B cell (primary cell): ENCODE data around the gene CTDSPL. TPM values are rescaled to one million over a fixed set of nuclear protein-coding genes. Genes with fewer than 3 reads are reported as not detected.

Source experiments
- ATAC-seq: fragments of 200-7000 bp; cut with Tn5 transposase; one replicate; pipeline ENCODE4 v1.10.0; 2021; ENCODE audit warnings: low read depth, mild to moderate bottlenecking, moderate number of reproducible peaks, moderate library complexity
- CTCF ChIA-PET: fragments of 350-600 bp; sonication (Branson Sonifier 250); formaldehyde crosslinking; loops from one replicate; lab custom pipeline; 2021; ENCODE audit warnings: antibody characterized with exemption, inconsistent platforms; lab: Charles Lee
- POLR2A ChIA-PET: fragments of 350-600 bp; sonication (Branson Sonifier 250); formaldehyde crosslinking; loops from one replicate; lab custom pipeline; 2021; ENCODE audit warnings: antibody characterized with exemption; lab: Charles Lee
- DNase-seq: peaks from one replicate; pipeline ENCODE4 v3.0.0; 2013
- H2AFZ ChIP-seq: 2 replicates; pipeline ENCODE4 v1.6.1; 2012; ENCODE audit warnings: mild to moderate bottlenecking, low read depth, low read length; ENCODE audit not compliant: insufficient read depth, poor library complexity, severe bottlenecking
- H3K27ac ChIP-seq, 2 donors: 1 replicate in 1 of 2; 2 replicates in 1 of 2; pipeline ENCODE4 v1.5.1; 2012 to 2013; ENCODE audit warnings: low read length in 2 of 2, mild to moderate bottlenecking in 2 of 2, moderate library complexity in 1 of 2
- H3K27me3 ChIP-seq, 4 experiments: fragments of 200-600 bp in 1 of 4; sonication (generic) in 1 of 4; replicated peaks in 1 of 4; 1 replicate in 2 of 4; 2 replicates in 2 of 4; pipeline versions ENCODE4 v1.6.1 to v1.7.0; 2013 to 2016; ENCODE audit warnings: low read length in 3 of 4, mild to moderate bottlenecking in 2 of 4, mixed read lengths in 1 of 4, moderate library complexity in 1 of 4; ENCODE audit not compliant: insufficient read depth in 4 of 4, control insufficient read depth in 3 of 4; ENCODE audit errors: control extremely low read depth in 1 of 4
- H3K36me3 ChIP-seq, 2 experiments: replicated peaks in 1 of 2; 1 replicate in 1 of 2; 2 replicates in 1 of 2; pipeline versions ENCODE4 v1.6.1 to v1.7.1; 2013; ENCODE audit warnings: low read length in 1 of 2; ENCODE audit not compliant: insufficient read depth in 2 of 2, control insufficient read depth in 1 of 2; ENCODE audit errors: control extremely low read depth in 1 of 2, extremely low read depth in 1 of 2
- H3K4me1 ChIP-seq, 2 donors: fragments of 200-600 bp in 1 of 2; sonication (generic) in 1 of 2; 1 replicate in 1 of 2; 2 replicates in 1 of 2; pipeline versions ENCODE4 v1.5.1 to v1.6.1; 2013 to 2017; ENCODE audit warnings: low read length in 2 of 2; ENCODE audit not compliant: control insufficient read depth in 2 of 2, insufficient read depth in 2 of 2
- H3K4me2 ChIP-seq: replicated peaks from 2 replicates; pipeline ENCODE3; 2012; ENCODE audit warnings: mild to moderate bottlenecking, low read depth, low read length; ENCODE audit not compliant: poor library complexity, severe bottlenecking
- H3K4me3 ChIP-seq, 5 experiments: fragments of 200-600 bp in 1 of 5; sonication (generic) in 1 of 5; 1 replicate in 3 of 5; 2 replicates in 2 of 5; pipeline versions ENCODE4 v1.5.1 to v1.7.0; 2011 to 2016; ENCODE audit warnings: low read length in 4 of 5, mild to moderate bottlenecking in 4 of 5, low read depth in 2 of 5, control low read depth in 1 of 5, moderate library complexity in 1 of 5; ENCODE audit not compliant: insufficient read depth in 1 of 5; ENCODE audit errors: control extremely low read depth in 1 of 5, extremely low read depth in 1 of 5
- H3K79me2 ChIP-seq: fragments of 200-600 bp; sonication (generic); one replicate; pipeline ENCODE4 v1.6.0; 2016; ENCODE audit warnings: low read length; ENCODE audit not compliant: control insufficient read depth, insufficient read depth
- H3K9ac ChIP-seq: fragments of 200-600 bp; sonication (generic); 2 replicates; pipeline ENCODE4 v1.6.1; 2017; ENCODE audit warnings: mild to moderate bottlenecking, low read length, moderate library complexity
- H3K9me3 ChIP-seq, 3 donors: one replicate each; pipeline versions ENCODE4 v1.6.1 to v1.7.1; 2013; ENCODE audit warnings: low read length in 2 of 3; ENCODE audit not compliant: control insufficient read depth in 2 of 3, insufficient read depth in 1 of 3; ENCODE audit errors: control extremely low read depth in 1 of 3
- H4K20me1 ChIP-seq: 2 replicates; pipeline ENCODE4 v1.6.0; 2012; ENCODE audit warnings: mild to moderate bottlenecking, low read length; ENCODE audit not compliant: insufficient read depth, control insufficient read depth, poor library complexity, severe bottlenecking
- H3K27ac Mint-ChIP-seq: one replicate; pipeline ENCODE4 v1.8.0; 2021; ENCODE audit warnings: mixed read lengths
- H3K27me3 Mint-ChIP-seq: one replicate; pipeline ENCODE4 v1.8.0; 2021; ENCODE audit warnings: mixed read lengths
- H3K4me1 Mint-ChIP-seq: one replicate; pipeline ENCODE4 v1.8.0; 2021; ENCODE audit warnings: mixed read lengths
- H3K4me3 Mint-ChIP-seq: one replicate; pipeline ENCODE4 v1.8.0; 2021; ENCODE audit warnings: mixed read lengths
- H3K9me3 Mint-ChIP-seq: one replicate; pipeline ENCODE4 v1.8.0; 2022; ENCODE audit warnings: mixed read lengths; ENCODE audit not compliant: insufficient read depth
- EZH2 ChIP-seq: IDR thresholded peaks from 2 replicates; pipeline ENCODE4 v1.6.1; 2012; ENCODE audit warnings: borderline replicate concordance, low read depth, mild to moderate bottlenecking, moderate library complexity, low read length; ENCODE audit not compliant: insufficient read depth, poor library complexity, severe bottlenecking
- WGBS: methylation state at CpG from one replicate; pipeline ENCODE4 v1.1.5; 2013; ENCODE audit warnings: missing lambda C conversion rate; ENCODE audit not compliant: insufficient coverage; 5-methylcytosine and 5-hydroxymethylcytosine counted together
- intact Hi-C: fragments of 100-400 bp; cut with micrococcal nuclease; formaldehyde crosslinking; loops from one replicate; pipeline ENCODE4 v1.10.0; 2022
- polyA plus RNA-seq: library from polyadenylated mRNA; depleted of rRNA; stranded (reverse); fragments of >200 nt; gene quantifications from 2 replicates; pipeline ENCODE4 v1.2.3, GENCODE V29; 2012
- total RNA-seq, 2 donors: library from RNA; stranded (reverse); fragments of 120-200 nt in 1 of 2; gene quantifications; 1 replicate in 1 of 2; 2 replicates in 1 of 2; pipeline versions ENCODE4 v1.2.3 to v1.2.4, GENCODE V29; 2013 to 2022
- TF ChIP-seq, protein P1 (sequence below): fragments of 200-600 bp; IDR thresholded peaks from one replicate; pipeline ENCODE4 v1.8.0; 2022; ENCODE audit warnings: antibody characterized with exemption, mild to moderate bottlenecking

Gene CTDSPL
- total and polyA plus RNA-seq, 2 donors (not counting 1 experiment from before 2014, with no cell fraction given): not detected

DNA sequence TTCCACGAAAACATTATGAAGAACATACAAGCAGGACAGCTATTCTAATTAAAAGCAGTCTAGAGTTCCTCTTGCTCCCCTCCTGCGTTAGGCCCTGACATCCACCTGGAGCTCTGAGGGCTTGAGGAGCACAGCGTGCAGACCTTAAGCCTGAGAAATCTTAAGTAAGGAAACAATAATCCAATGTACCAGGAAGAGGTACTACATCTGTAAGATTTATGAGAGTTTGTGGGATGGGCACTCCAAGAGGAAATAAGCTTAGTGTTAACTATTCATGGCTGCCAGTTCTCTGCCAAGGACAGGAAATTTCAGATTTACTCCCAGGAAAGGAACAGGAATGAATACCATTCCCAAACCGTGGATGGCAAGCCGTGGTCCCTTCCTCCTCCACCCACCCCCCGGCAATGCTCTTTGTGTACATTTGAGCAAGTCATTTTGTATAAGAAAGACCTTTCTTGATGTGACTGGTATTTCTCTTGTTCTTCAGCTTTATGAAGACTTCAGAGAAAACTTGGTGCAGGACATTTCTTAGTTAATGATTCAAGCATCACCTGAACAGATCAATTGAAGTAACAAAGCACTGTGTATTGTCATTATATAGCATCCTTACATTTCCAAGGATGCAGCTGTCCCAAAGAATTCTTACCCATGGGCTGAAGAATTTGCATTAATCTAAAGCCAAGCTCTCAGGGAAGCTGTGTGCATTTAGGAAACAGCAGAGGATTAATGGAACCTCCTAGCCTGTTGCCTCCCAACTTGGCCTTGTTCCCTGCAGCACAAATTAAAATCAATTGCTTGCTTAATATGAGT lies 100.1 kb downstream of the CTDSPL start:
- H3K27me3 ChIP-seq: no peaks in the 10 kb centered on the region
- no peaks in the 10 kb centered on the region for H3K9me3 ChIP-seq
- TF ChIP-seq, protein P1, sequence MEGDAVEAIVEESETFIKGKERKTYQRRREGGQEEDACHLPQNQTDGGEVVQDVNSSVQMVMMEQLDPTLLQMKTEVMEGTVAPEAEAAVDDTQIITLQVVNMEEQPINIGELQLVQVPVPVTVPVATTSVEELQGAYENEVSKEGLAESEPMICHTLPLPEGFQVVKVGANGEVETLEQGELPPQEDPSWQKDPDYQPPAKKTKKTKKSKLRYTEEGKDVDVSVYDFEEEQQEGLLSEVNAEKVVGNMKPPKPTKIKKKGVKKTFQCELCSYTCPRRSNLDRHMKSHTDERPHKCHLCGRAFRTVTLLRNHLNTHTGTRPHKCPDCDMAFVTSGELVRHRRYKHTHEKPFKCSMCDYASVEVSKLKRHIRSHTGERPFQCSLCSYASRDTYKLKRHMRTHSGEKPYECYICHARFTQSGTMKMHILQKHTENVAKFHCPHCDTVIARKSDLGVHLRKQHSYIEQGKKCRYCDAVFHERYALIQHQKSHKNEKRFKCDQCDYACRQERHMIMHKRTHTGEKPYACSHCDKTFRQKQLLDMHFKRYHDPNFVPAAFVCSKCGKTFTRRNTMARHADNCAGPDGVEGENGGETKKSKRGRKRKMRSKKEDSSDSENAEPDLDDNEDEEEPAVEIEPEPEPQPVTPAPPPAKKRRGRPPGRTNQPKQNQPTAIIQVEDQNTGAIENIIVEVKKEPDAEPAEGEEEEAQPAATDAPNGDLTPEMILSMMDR: no peak
- no peak for TF ChIP-seq EZH2
- whole genome bisulfite sequencing: 61% methylated on average over 2 of the region's 6 CpGs
- H3K27ac Mint-ChIP-seq: no peak overlapping the region
- peak overlapping the region; percentile 8 for H2AFZ ChIP-seq
- H3K4me3 Mint-ChIP-seq: no peak overlapping the region
- H3K4me1 ChIP-seq: peaks cover 5 to 9% of the 10 kb centered on the region in 2 donors
- H3K27ac ChIP-seq: no peak overlapping the region
- ATAC-seq: no peak
- ChIA-PET CTCF (interaction anchor here (0.8 to 2.3 kb wide), 2 partner anchors 12 to 106 kb away, joined by 3 to 8 read pairs; no protein-coding TSS in a partner anchor), POLR2A (no interaction called here)
- H3K36me3 ChIP-seq: no peaks in the 10 kb centered on the region
- no peaks in the 10 kb centered on the region for H4K20me1 ChIP-seq
- no peak overlapping the region for H3K4me2 ChIP-seq
- H3K9me3 Mint-ChIP-seq: no peaks in the 10 kb centered on the region
- H3K4me3 ChIP-seq: no peak overlapping the region
- no peaks in the 10 kb centered on the region for H3K79me2 ChIP-seq
- intact Hi-C loops: loop anchor here (10.0 kb wide), 1 partner anchor 1237 kb away; no protein-coding TSS in a partner anchor
- no peak overlapping the region for H3K9ac ChIP-seq
- H3K27me3 Mint-ChIP-seq: peaks cover 3% of the 10 kb centered on the region
- no peak for DNase-seq
- H3K4me1 Mint-ChIP-seq: peaks cover 7% of the 10 kb centered on the region

DNA sequence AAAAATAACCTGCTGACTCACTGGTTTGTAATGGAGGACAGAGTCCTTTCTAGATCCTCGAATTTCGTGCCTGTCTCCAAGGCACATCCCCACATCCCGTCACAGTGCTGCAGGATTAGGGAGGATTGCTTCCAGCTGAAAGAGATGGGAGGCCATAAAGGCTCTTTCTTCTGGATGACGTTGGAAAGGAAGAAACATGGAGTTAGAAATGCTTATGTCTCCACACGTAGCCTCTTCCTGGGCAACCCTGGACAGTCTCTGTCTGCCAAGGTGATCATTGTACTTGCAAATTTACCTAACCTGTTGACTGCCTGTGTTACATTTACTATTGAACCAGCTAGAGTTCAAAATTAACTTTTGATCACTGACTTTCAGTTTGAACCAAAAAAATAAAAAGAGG lies 101.3 kb downstream of the CTDSPL start:
- H3K9ac ChIP-seq: no peak overlapping the region
- intact Hi-C loops: loop anchor here (10.0 kb wide), 1 partner anchor 1238 kb away; no protein-coding TSS in a partner anchor
- H3K4me3 ChIP-seq: no peak overlapping the region
- Mint-ChIP-seq H3K27me3 (peaks cover 4% of the 10 kb centered on the region), H3K9me3 (no peaks in the 10 kb centered on the region), H3K4me1 (no peaks in the 10 kb centered on the region), H3K27ac (no peak overlapping the region), H3K4me3 (no peak overlapping the region)
- H3K9me3 ChIP-seq: no peaks in the 10 kb centered on the region
- TF ChIP-seq EZH2: no peak
- TF ChIP-seq, protein P1: no peak
- ATAC-seq (no peak), DNase-seq (no peak)
- no peak overlapping the region for H3K27ac ChIP-seq
- H2AFZ ChIP-seq: no peak overlapping the region
- H3K27me3 ChIP-seq: no peaks in the 10 kb centered on the region
- no peaks in the 10 kb centered on the region for H3K4me1 ChIP-seq
- WGBS: no CpG with 5 or more reads among the region's 5 CpGs
- ChIA-PET POLR2A (no interaction called here), CTCF (interaction anchor here (0.7 to 4.1 kb wide), 3 partner anchors 11 to 107 kb away, joined by 3 to 18 read pairs (median 4); no protein-coding TSS in a partner anchor)
- no peaks in the 10 kb centered on the region for H3K79me2 ChIP-seq
- no peaks in the 10 kb centered on the region for H4K20me1 ChIP-seq
- no peak overlapping the region for H3K4me2 ChIP-seq
- no peaks in the 10 kb centered on the region for H3K36me3 ChIP-seq
